CD4-positive, alpha-beta T cell (primary cell): ENCODE measurements around the gene CKB. TPM values are rescaled to one million over a fixed set of nuclear protein-coding genes. Genes with fewer than 3 reads are reported as not detected.

Source experiments
- ATAC-seq: fragments of 200-7000 bp; cut with Tn5 transposase; one replicate; pipeline ENCODE4 v1.10.0; 2022; ENCODE audit warnings: mild to moderate bottlenecking; ENCODE audit not compliant: poor library complexity
- CTCF ChIA-PET: fragments of 350-600 bp; sonication (Branson Sonifier 250); formaldehyde crosslinking; loops from one replicate; lab custom pipeline; 2021; ENCODE audit warnings: antibody characterized with exemption, inconsistent platforms; lab: Charles Lee
- POLR2A ChIA-PET: fragments of 350-600 bp; sonication (Branson Sonifier 250); formaldehyde crosslinking; loops from one replicate; lab custom pipeline; 2021; ENCODE audit warnings: antibody characterized with exemption, inconsistent platforms; lab: Charles Lee
- DNase-seq, 14 experiments: peaks; one replicate each; pipeline ENCODE4 v3.0.0-alpha.2; 2013 to 2020; ENCODE audit warnings: mixed read lengths in 2 of 14
- H3K27ac ChIP-seq, 2 donors: one replicate each; pipeline versions ENCODE4 v1.5.1 to v1.7.0; 2013; ENCODE audit warnings: low read length in 2 of 2, low read depth in 1 of 2, mild to moderate bottlenecking in 1 of 2
- H3K27me3 ChIP-seq, 2 experiments: 1 replicate in 1 of 2; 2 replicates in 1 of 2; pipeline versions ENCODE4 v1.6.1 to v1.7.0; 2013; ENCODE audit warnings: low read length in 2 of 2, control low read depth in 1 of 2, mild to moderate bottlenecking in 1 of 2, moderate library complexity in 1 of 2; ENCODE audit not compliant: insufficient read depth in 2 of 2, control insufficient read depth in 1 of 2
- H3K36me3 ChIP-seq: one replicate; pipeline ENCODE4 v1.6.1; 2013; ENCODE audit warnings: low read length, control low read depth; ENCODE audit not compliant: insufficient read depth
- H3K4me1 ChIP-seq: one replicate; pipeline ENCODE4 v1.6.1; 2013; ENCODE audit warnings: low read length, control low read depth; ENCODE audit not compliant: insufficient read depth
- H3K4me3 ChIP-seq: one replicate; pipeline ENCODE4 v1.5.1; 2013; ENCODE audit warnings: mild to moderate bottlenecking, low read length, moderate library complexity
- H3K9me3 ChIP-seq, 2 experiments: 1 replicate in 1 of 2; 2 replicates in 1 of 2; pipeline versions ENCODE4 v1.6.1 to v1.7.0; 2013; ENCODE audit warnings: low read length in 2 of 2, mild to moderate bottlenecking in 2 of 2, control low read depth in 1 of 2, moderate library complexity in 1 of 2; ENCODE audit not compliant: control insufficient read depth in 1 of 2, insufficient read depth in 1 of 2
- H3K27ac Mint-ChIP-seq: one replicate; pipeline ENCODE4 v1.8.0; 2020; ENCODE audit warnings: mixed read lengths
- H3K27me3 Mint-ChIP-seq: one replicate; pipeline ENCODE4 v1.8.0; 2021; ENCODE audit warnings: mixed read lengths
- H3K36me3 Mint-ChIP-seq: one replicate; pipeline ENCODE4 v1.8.0; 2021; ENCODE audit warnings: low read depth, mixed read lengths
- H3K4me1 Mint-ChIP-seq: one replicate; pipeline ENCODE4 v1.8.0; 2021; ENCODE audit warnings: low read depth, mixed read lengths
- H3K4me3 Mint-ChIP-seq: one replicate; pipeline ENCODE4 v1.8.0; 2020; ENCODE audit warnings: mild to moderate bottlenecking, mixed read lengths
- H3K9me3 Mint-ChIP-seq: one replicate; pipeline ENCODE4 v1.8.0; 2020; ENCODE audit warnings: mixed read lengths
- intact Hi-C, 2 experiments: fragments of 100-400 bp; cut with DNase I in 1 of 2; cut with micrococcal nuclease in 1 of 2; formaldehyde crosslinking; loops; one replicate each; pipeline versions ENCODE4 v1.15.1 to v1.9.0; 2023 to 2025; cut with DNase I, micrococcal nuclease
- total RNA-seq, 174 experiments: library from RNA in 2 of 174; stranded (reverse) in 2 of 174; gene quantifications; one replicate each; pipeline ENCODE4 v1.2.3 and lab custom pipeline; 2021 to 2026
- TF ChIP-seq, protein P1 (sequence below): fragments of 200-600 bp; IDR thresholded peaks from one replicate; pipeline ENCODE4 v1.8.0; 2022; ENCODE audit warnings: antibody characterized with exemption, mild to moderate bottlenecking

CKB gene
- total RNA-seq, 2 experiments from 2014 or later, result 5.8 to 6.6 TPM

DNA sequence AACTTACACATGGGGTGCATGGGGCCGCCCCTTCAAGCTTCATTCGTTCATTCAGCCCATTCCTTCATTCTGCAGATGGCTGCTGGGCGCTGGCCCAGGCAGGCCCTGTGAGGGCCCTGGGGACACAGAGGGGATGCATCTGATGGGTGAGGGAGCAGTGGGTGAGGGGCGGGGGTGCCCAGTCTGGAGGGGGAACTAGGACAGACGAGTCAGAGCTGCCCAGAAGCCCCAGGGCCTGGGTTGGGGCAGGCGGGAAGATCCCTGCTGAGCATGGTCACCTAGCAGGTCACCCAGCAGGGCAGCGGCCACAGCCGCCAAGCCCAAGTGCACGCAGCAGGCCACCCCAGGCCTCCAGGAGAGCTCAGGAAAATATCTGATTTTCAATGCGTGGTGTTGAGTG lies 20.5 kb upstream of the CKB start:
- H3K27me3 ChIP-seq, result peaks cover 6 to 8% of the 10 kb centered on the region in 2 experiments
- H3K36me3 ChIP-seq, result no peaks in the 10 kb centered on the region
- H3K27ac Mint-ChIP-seq, result no peak overlapping the region
- H3K4me1 ChIP-seq, result peaks cover 8% of the 10 kb centered on the region
- H3K9me3 ChIP-seq, result no peaks in the 10 kb centered on the region
- TF ChIP-seq, protein P1, sequence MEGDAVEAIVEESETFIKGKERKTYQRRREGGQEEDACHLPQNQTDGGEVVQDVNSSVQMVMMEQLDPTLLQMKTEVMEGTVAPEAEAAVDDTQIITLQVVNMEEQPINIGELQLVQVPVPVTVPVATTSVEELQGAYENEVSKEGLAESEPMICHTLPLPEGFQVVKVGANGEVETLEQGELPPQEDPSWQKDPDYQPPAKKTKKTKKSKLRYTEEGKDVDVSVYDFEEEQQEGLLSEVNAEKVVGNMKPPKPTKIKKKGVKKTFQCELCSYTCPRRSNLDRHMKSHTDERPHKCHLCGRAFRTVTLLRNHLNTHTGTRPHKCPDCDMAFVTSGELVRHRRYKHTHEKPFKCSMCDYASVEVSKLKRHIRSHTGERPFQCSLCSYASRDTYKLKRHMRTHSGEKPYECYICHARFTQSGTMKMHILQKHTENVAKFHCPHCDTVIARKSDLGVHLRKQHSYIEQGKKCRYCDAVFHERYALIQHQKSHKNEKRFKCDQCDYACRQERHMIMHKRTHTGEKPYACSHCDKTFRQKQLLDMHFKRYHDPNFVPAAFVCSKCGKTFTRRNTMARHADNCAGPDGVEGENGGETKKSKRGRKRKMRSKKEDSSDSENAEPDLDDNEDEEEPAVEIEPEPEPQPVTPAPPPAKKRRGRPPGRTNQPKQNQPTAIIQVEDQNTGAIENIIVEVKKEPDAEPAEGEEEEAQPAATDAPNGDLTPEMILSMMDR, result no peak
- DNase-seq (no peak), ATAC-seq (no peak)
- intact Hi-C loops, result no loop called here
- no peaks in the 10 kb centered on the region for H3K4me1 Mint-ChIP-seq
- H3K9me3 Mint-ChIP-seq, result no peaks in the 10 kb centered on the region
- H3K4me3 ChIP-seq, result no peak overlapping the region
- H3K27ac ChIP-seq, result no peak overlapping the region
- no peaks in the 10 kb centered on the region for H3K36me3 Mint-ChIP-seq
- ChIA-PET CTCF (interaction anchor here (1.4 kb wide), 1 partner anchor 43 kb away, joined by 3 read pairs; no protein-coding TSS in a partner anchor), POLR2A (interaction anchor here (1.2 kb wide), 2 partner anchors 13 to 22 kb away, joined by 4 read pairs; partner anchors contain the start of gene TRMT61A)
- no peaks in the 10 kb centered on the region for H3K27me3 Mint-ChIP-seq
- H3K4me3 Mint-ChIP-seq, result no peak overlapping the region

DNA sequence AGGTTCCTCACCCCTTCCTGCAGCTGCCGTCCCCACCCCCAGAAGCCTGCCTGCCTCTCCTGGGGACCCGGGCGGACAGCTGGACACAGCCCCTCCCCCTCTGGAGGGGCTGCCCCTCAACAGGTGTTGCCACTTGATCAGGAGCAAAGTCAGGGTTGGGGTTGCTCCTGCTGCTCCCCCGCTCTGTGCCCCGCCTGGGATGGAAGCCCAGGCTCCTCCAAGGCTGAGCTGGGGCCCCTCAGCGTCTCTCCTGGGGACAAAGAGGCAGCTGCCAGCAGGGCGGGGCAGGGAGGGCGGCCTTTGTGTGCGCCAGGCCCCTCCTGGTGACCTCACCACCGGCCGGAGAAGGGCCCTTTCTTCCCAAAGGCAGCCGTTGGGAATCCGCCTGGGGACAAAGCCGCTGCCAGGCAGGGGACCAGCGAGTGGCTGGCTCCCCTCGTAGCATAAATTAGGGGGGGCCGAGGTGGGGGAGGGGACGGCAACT lies 20.0 kb upstream of the CKB start:
- Mint-ChIP-seq H3K4me3 (no peak overlapping the region), H3K9me3 (no peaks in the 10 kb centered on the region), H3K36me3 (no peaks in the 10 kb centered on the region), H3K4me1 (no peaks in the 10 kb centered on the region), H3K27ac (no peak overlapping the region), H3K27me3 (no peaks in the 10 kb centered on the region)
- DNase-seq, result no peak
- H3K9me3 ChIP-seq, result no peaks in the 10 kb centered on the region
- TF ChIP-seq, protein P1, result no peak
- no peak for ATAC-seq
- intact Hi-C loops, result no loop called here
- H3K36me3 ChIP-seq, result no peaks in the 10 kb centered on the region
- peaks cover 8% of the 10 kb centered on the region for H3K4me1 ChIP-seq
- CTCF ChIA-PET, result interaction anchor here (1.4 kb wide), 1 partner anchor 43 kb away, joined by 3 read pairs; no protein-coding TSS in a partner anchor
- peaks cover 6 to 8% of the 10 kb centered on the region in 2 experiments for H3K27me3 ChIP-seq
- H3K27ac ChIP-seq, result no peak overlapping the region
- POLR2A ChIA-PET, result interaction anchor here (1.2 kb wide), 2 partner anchors 13 to 22 kb away, joined by 4 read pairs; partner anchors contain the start of gene TRMT61A
- no peak overlapping the region for H3K4me3 ChIP-seq

- no peak overlapping the region for H3K27ac Mint-ChIP-seq
- Histone ChIP-seq H3K27me3 (peaks cover 6 to 8% of the 10 kb centered on the region in 2 experiments), H3K36me3 (no peaks in the 10 kb centered on the region), H3K4me3 (no peak overlapping the region), H3K9me3 (no peaks in the 10 kb centered on the region), H3K4me1 (peaks cover 6% of the 10 kb centered on the region), H3K27ac (no peak overlapping the region)
- ATAC-seq (no peak), DNase-seq (no peak)
- CTCF ChIA-PET, result interaction anchor here (1.4 kb wide), 1 partner anchor 42 kb away, joined by 3 read pairs; no protein-coding TSS in a partner anchor
- TF ChIP-seq, protein P1, result no peak
- POLR2A ChIA-PET, result interaction anchor here (1.2 kb wide), 2 partner anchors 12 to 21 kb away, joined by 4 read pairs; partner anchors contain the start of gene TRMT61A
- intact Hi-C loops, result no loop called here
- no peaks in the 10 kb centered on the region for H3K27me3 Mint-ChIP-seq
- no peaks in the 10 kb centered on the region for H3K4me1 Mint-ChIP-seq
- no peaks in the 10 kb centered on the region for H3K36me3 Mint-ChIP-seq
- no peaks in the 10 kb centered on the region for H3K9me3 Mint-ChIP-seq
- no peak overlapping the region for H3K4me3 Mint-ChIP-seq
Measured at GRCh38 chr14:103541709-103542604, 19.3 kb upstream of the CKB start.
